ENCODE data around the gene SMG9.

SMG9 gene

GRCh38 chr19:43719918-43720317 is 34.8 kb downstream of the SMG9 start:
- no peak for DNase-seq

GRCh38 chr19:43719378-43719868 is 35.3 kb downstream of the SMG9 start:
- no peak for DNase-seq

GRCh38 chr19:43718627-43719377 is 36.0 kb downstream of the SMG9 start:
- no peak for DNase-seq

- DNase-seq, result no peak
These were observed 39.0 kb downstream of the SMG9 start, which contains the start of gene IRGC for GRCh38 chr19:43715776-43716175. IRGC (plus strand) TSS chr19:43716076; CDS start chr19:43718559, 2,483 bp downstream.

- DNase-seq, result no peak
These were observed 41.6 kb downstream of the SMG9 start for GRCh38 chr19:43713208-43713607.

- no peak for DNase-seq
These were observed 42.9 kb downstream of the SMG9 start for GRCh38 chr19:43711751-43712355.

GRCh38 chr19:43708716-43709115 is 46.0 kb downstream of the SMG9 start:
- DNase-seq, result no peak

GRCh38 chr19:43707158-43707712 is 47.5 kb downstream of the SMG9 start:
- DNase-seq, result no peak

- no peak for DNase-seq
These were observed 49.0 kb downstream of the SMG9 start for GRCh38 chr19:43705729-43706128.

- no peak for DNase-seq
These were observed 50.6 kb downstream of the SMG9 start for GRCh38 chr19:43704002-43704705.

- DNase-seq, result no peak
These were observed 54.3 kb downstream of the SMG9 start for GRCh38 chr19:43700395-43701000.

- no peak for DNase-seq
These were observed 55.0 kb downstream of the SMG9 start for GRCh38 chr19:43699506-43700394.

- DNase-seq, result no peak
These were observed 57.5 kb downstream of the SMG9 start for GRCh38 chr19:43697295-43697694.

- no peak for DNase-seq
These were observed 58.6 kb downstream of the SMG9 start for GRCh38 chr19:43695985-43696704.

- no peak for DNase-seq
These were observed 60.2 kb downstream of the SMG9 start for GRCh38 chr19:43694553-43694952.

GRCh38 chr19:43692877-43693276 is 61.9 kb downstream of the SMG9 start:
- DNase-seq, result no peak

GRCh38 chr19:43692385-43692784 is 62.4 kb downstream of the SMG9 start:
- DNase-seq, result no peak

GRCh38 chr19:43691755-43692154 is 63.0 kb downstream of the SMG9 start:
- no peak for DNase-seq

- DNase-seq, result no peak
These were observed 63.9 kb downstream of the SMG9 start for GRCh38 chr19:43690890-43691289.

- no peak for DNase-seq
These were observed 64.3 kb downstream of the SMG9 start for GRCh38 chr19:43690444-43690843.

GRCh38 chr19:43688059-43688701 is 66.6 kb downstream of the SMG9 start:
- DNase-seq, result no peak

Data from NK-92 treated with Interleukin-12 subunit alpha and Interleukin-12 subunit beta, amount 100 ng/mL, for 24 hours (cell line).